BLaER1 treated with 17β-estradiol and CSF1 and Interleukin-3, amounts not matched to agents 10 nM and 100 nM (cell line): Measurements from ENCODE around the gene OR51E1.

ENCODE experiments used
- H3K27ac ChIP-seq, 11 experiments: shearing (Covaris generic); formaldehyde crosslinking; 2 replicates each; pipeline ENCODE4 v1.8.1; 2022
- H3K27me3 ChIP-seq, 11 experiments: shearing (Covaris generic); formaldehyde crosslinking; 2 replicates each; pipeline ENCODE4 v1.8.1; 2022
- H3K36me3 ChIP-seq, 11 experiments: shearing (Covaris generic); formaldehyde crosslinking; 2 replicates each; pipeline ENCODE4 v1.8.1; 2022
- H3K4me1 ChIP-seq, 10 experiments: shearing (Covaris generic); formaldehyde crosslinking; 2 replicates each; pipeline ENCODE4 v1.8.1; 2022
- H3K4me2 ChIP-seq, 11 experiments: shearing (Covaris generic); formaldehyde crosslinking; 2 replicates each; pipeline ENCODE4 v1.8.1; 2022
- H3K4me3 ChIP-seq, 10 experiments: shearing (Covaris generic); formaldehyde crosslinking; 2 replicates each; pipeline ENCODE4 v1.8.1; 2022
- H3K9ac ChIP-seq, 11 experiments: shearing (Covaris generic); formaldehyde crosslinking; 2 replicates each; pipeline ENCODE4 v1.8.1; 2022
- H3K9me3 ChIP-seq, 11 experiments: shearing (Covaris generic); formaldehyde crosslinking; replicated peaks in 1 of 11; 2 replicates each; pipeline ENCODE4 v1.8.1; 2022
- H4K20me1 ChIP-seq, 11 experiments: shearing (Covaris generic); formaldehyde crosslinking; 2 replicates each; pipeline ENCODE4 v1.8.1; 2022
- Cebpa-rat ChIP-seq, 11 experiments: shearing (Covaris generic); IDR thresholded peaks; 2 replicates each; pipeline ENCODE4 v1.8.1; 2022

The OR51E1 gene

GRCh38 chr11:4671741-4672140 lies 28.0 kb downstream of the OR51E1 start:
- no peaks in the 10 kb centered on the region for H3K36me3 ChIP-seq
- no peak overlapping the region for H3K27ac ChIP-seq
- H3K9me3 ChIP-seq: no peaks in the 10 kb centered on the region
- H3K9ac ChIP-seq: no peak overlapping the region
- H4K20me1 ChIP-seq: no peaks in the 10 kb centered on the region
- no peak overlapping the region for H3K4me2 ChIP-seq
- no peak for TF ChIP-seq Cebpa-rat (IDR thresholded peaks at IDR 0.05)
- no peaks in the 10 kb centered on the region for H3K27me3 ChIP-seq
- no peak overlapping the region for H3K4me3 ChIP-seq
- no peaks in the 10 kb centered on the region for H3K4me1 ChIP-seq

GRCh38 chr11:4672470-4672869 lies 28.7 kb downstream of the OR51E1 start:
- Histone ChIP-seq H3K27me3 (no peaks in the 10 kb centered on the region), H3K27ac (no peak overlapping the region), H3K4me1 (no peaks in the 10 kb centered on the region), H4K20me1 (no peaks in the 10 kb centered on the region), H3K4me3 (no peak overlapping the region), H3K9me3 (no peaks in the 10 kb centered on the region), H3K36me3 (no peaks in the 10 kb centered on the region), H3K9ac (no peak overlapping the region), H3K4me2 (no peak overlapping the region)
- TF ChIP-seq Cebpa-rat (IDR thresholded peaks at IDR 0.05): no peak

DNA sequence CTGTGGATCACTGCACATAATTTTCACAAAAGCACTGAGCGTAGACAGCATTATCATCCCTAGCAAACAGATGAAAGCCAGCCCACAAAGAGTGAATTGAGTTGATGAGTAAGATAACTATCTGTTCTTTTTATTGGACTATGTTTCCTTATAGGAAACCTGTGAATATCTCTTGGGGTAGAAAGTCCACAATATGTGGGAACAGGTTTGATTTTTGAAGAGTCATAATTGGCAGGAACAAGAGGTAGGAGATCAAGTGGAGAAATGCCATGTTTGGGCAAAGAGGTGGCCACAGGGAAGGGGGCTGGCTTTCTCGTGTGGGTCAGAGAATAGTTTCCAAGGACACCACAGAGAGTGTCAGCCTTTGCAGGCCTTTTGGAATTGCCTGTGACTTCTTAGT lies 30.0 kb downstream of the OR51E1 start:
- Histone ChIP-seq H3K9me3 (no peaks in the 10 kb centered on the region), H4K20me1 (no peaks in the 10 kb centered on the region), H3K36me3 (no peaks in the 10 kb centered on the region), H3K27ac (no peak overlapping the region), H3K9ac (no peak overlapping the region), H3K4me3 (no peak overlapping the region), H3K4me1 (no peaks in the 10 kb centered on the region), H3K4me2 (no peak overlapping the region), H3K27me3 (no peaks in the 10 kb centered on the region)
- no peak for TF ChIP-seq Cebpa-rat (IDR thresholded peaks at IDR 0.05)

GRCh38 chr11:4677948-4678347 lies 34.2 kb downstream of the OR51E1 start:
- Histone ChIP-seq H3K27me3 (no peaks in the 10 kb centered on the region), H3K4me2 (no peak overlapping the region), H3K4me3 (no peak overlapping the region), H3K9me3 (no peaks in the 10 kb centered on the region; a peak in 2 of 22 replicates), H4K20me1 (no peaks in the 10 kb centered on the region), H3K36me3 (no peaks in the 10 kb centered on the region), H3K9ac (no peak overlapping the region), H3K27ac (no peak overlapping the region), H3K4me1 (peaks cover 0 to 12% (median under 1%) of the 10 kb centered on the region in 10 experiments; a peak in 6 of 20 replicates)
- TF ChIP-seq Cebpa-rat (IDR thresholded peaks at IDR 0.05): no peak

DNA sequence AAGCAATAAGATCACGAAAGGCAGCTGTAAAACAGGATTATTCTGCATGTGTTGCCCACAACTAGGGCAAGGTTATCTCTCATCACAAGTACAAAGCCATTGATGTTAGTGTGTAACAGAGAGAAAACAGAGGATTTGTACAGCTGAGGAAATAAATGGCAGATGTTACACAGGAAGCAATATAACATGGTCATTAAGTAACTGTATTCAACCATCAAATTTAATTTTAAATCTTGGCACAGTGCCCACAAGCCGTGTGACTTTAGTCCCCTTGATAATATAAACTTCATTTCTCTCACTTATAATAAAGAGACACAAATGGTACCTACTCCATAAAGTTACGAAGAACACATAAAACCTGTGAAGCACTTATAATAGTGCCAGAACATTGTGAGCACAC lies 36.6 kb downstream of the OR51E1 start:
- Histone ChIP-seq H3K9me3 (no peaks in the 10 kb centered on the region; a peak in 2 of 22 replicates), H3K9ac (no peak overlapping the region), H3K27ac (no peak overlapping the region), H4K20me1 (no peaks in the 10 kb centered on the region), H3K4me3 (no peak overlapping the region), H3K4me1 (peaks cover 0 to 17% (median 5%) of the 10 kb centered on the region in 10 experiments; a peak in 7 of 20 replicates), H3K36me3 (no peaks in the 10 kb centered on the region), H3K4me2 (peak overlapping the region in 5 of 11 experiments; percentile 7 to 15 (median 11); a peak in 3 of 22 replicates), H3K27me3 (no peaks in the 10 kb centered on the region; a peak in 1 of 22 replicates)
- no peak for TF ChIP-seq Cebpa-rat (IDR thresholded peaks at IDR 0.05)

DNA sequence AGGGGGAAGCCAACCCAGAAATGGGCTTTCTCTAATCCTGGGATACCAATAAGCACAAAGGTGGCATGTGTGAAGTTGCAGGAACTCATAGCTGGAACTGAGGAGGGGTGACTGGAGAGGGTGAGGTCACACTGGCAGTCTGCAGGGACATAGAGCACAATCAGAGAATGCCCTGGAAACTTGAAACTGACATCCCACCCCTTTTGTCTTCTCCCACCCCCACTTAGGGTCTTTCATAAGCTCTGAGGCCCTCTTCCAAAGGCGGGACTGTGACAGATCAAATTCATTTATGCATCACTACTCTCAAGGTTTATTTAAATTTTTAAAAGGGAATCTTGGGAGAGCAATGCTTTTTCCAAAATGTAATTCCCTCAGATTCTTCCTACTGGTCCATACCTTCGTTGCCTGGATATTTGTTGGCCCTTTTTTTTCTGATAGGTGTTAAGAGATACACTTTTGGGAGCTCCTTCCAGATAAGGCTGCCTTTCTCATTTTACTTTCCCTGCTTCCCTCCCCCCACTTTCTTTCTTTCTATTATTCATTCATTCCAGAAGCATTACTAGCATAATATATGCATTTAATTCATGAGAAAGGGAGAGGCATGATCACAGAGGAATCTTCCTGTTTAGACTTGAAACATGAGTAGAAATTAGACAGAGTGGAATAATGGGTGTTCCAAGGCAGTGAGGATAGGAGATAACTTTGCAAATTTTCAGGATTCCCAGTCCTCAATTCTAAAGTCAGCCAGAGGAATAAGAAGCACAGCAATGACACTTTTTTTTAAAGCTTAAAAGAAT lies 39.0 kb downstream of the OR51E1 start:
- Histone ChIP-seq H4K20me1 (no peaks in the 10 kb centered on the region), H3K4me3 (no peak overlapping the region), H3K4me1 (peaks cover 0 to 17% (median 5%) of the 10 kb centered on the region in 10 experiments; a peak in 7 of 20 replicates), H3K36me3 (no peaks in the 10 kb centered on the region), H3K9ac (no peak overlapping the region), H3K9me3 (no peaks in the 10 kb centered on the region; a peak in 2 of 22 replicates), H3K4me2 (peak overlapping the region in 5 of 11 experiments; percentile 10 to 43 (median 23); a peak in 6 of 22 replicates), H3K27ac (no peak overlapping the region), H3K27me3 (no peaks in the 10 kb centered on the region; a peak in 1 of 22 replicates)
- no peak for TF ChIP-seq Cebpa-rat (IDR thresholded peaks at IDR 0.05)

DNA sequence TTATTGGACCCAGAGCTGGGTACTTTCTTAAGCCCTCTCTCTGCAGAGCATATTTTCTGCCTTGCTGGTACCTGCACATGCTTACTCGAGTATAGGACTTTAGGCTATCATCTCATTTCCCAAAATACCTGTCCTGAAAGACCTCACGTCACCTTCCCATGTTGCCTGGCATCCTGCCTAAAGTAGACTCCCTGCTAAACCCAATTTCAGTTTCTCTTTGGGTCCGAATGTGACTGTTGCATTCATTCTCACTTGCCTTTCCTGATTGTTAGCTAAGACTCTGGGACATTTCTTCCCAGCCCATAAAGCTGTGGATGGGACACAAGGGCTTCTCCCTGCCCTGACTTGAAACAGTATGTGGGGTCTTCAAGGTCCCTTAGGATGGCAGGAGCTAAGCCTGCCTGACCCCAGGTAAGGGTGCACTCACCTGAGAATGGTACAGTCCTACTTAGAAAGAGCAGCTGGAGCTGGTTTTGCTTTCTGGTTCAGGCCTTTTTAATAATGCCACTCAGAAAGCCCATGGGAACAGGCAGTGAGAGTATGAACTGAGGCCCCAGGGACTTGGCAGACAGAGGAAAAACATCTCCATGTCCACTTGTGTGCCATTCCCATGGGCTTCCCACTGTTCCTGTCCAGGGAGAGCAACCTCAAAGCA lies 41.0 kb downstream of the OR51E1 start:
- H3K9ac ChIP-seq: no peak overlapping the region
- no peaks in the 10 kb centered on the region for H4K20me1 ChIP-seq
- H3K27ac ChIP-seq: no peak overlapping the region
- TF ChIP-seq Cebpa-rat (IDR thresholded peaks at IDR 0.05): no peak
- H3K9me3 ChIP-seq: no peaks in the 10 kb centered on the region; a peak in 2 of 22 replicates
- H3K27me3 ChIP-seq: no peaks in the 10 kb centered on the region; a peak in 1 of 22 replicates
- no peak overlapping the region for H3K4me3 ChIP-seq
- peaks cover 0 to 16% (median 5%) of the 10 kb centered on the region in 10 experiments; a peak in 7 of 20 replicates for H3K4me1 ChIP-seq
- H3K4me2 ChIP-seq: no peak overlapping the region
- H3K36me3 ChIP-seq: no peaks in the 10 kb centered on the region

- Histone ChIP-seq H3K4me1 (no peaks in the 10 kb centered on the region), H4K20me1 (no peaks in the 10 kb centered on the region), H3K27ac (no peak overlapping the region), H3K4me2 (no peak overlapping the region), H3K36me3 (no peaks in the 10 kb centered on the region), H3K9me3 (no peaks in the 10 kb centered on the region), H3K9ac (no peak overlapping the region), H3K4me3 (no peak overlapping the region), H3K27me3 (no peaks in the 10 kb centered on the region)
- TF ChIP-seq Cebpa-rat (IDR thresholded peaks at IDR 0.05): no peak
These were observed 51.7 kb downstream of the OR51E1 start for GRCh38 chr11:4695442-4695841.

- Histone ChIP-seq H4K20me1 (no peaks in the 10 kb centered on the region), H3K4me2 (no peak within 1 kb of the TSS), H3K27me3 (no peaks in the 10 kb centered on the region), H3K9ac (no peak within 1 kb of the TSS), H3K9me3 (no peaks in the 10 kb centered on the region), H3K4me1 (no peaks in the 10 kb centered on the region), H3K4me3 (no peak within 1 kb of the TSS), H3K27ac (no peak within 1 kb of the TSS), H3K36me3 (no peaks in the 10 kb centered on the region)
- no peak for TF ChIP-seq Cebpa-rat (IDR thresholded peaks at IDR 0.05)
These were observed 53.8 kb downstream of the OR51E1 start, which contains the start of gene OR51E2 for GRCh38 chr11:4697585-4697984. Gene OR51E2 (minus strand): TSS chr11:4697853. CDS start chr11:4682711, 15,142 bp downstream.
